ENCODE results near the gene M1AP. TPM values are rescaled to one million over a fixed set of nuclear protein-coding genes. Genes with fewer than 3 reads are reported as not detected.

The M1AP gene
- polyA plus RNA-seq, 2 of the 4 experiments (the other 2 are of a cell fraction) = not detected

DNA sequence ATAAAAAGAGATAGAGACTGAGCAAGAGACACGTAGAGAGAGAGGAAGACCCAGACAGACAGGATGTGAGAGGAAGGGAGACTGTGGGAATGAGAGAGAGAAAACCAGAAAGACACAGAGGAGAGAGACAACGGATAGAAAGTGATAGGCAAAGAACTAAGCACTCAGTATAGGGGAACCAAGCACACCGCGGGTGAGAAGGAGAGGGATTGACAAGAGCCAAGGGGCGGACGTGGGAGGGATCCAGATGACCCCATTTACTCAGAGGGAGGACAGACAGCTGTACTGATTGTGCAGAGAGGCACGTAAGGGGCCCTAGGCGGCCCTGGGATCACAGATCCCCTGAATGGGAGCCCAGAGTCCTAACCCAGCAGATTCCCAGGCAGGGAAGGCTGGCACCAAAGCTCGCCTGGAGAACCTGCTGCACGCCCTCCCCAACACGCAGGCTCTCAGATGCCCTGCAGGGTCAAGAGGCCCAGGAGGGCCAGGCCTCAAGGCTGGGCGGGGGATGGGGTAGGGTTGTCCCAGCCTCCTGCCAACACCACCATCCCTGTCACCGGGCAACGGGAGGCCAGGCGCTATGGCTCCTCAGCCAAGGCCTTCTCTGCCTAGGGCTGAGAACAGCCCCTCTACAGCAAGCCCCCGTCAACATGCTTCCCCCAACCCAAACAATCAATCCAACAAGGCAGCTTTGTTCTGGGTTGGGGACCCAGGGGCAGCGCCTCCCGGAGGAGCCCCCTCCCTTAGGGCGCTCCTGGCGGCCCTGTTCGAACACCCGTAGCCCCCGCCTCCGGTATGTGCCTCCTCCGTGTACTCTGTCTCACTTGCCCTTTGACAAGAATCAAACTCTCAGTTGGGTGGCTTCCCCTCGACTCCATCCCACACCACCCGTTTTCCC is 95.0 kb downstream of the M1AP start:
- no peaks in the 10 kb centered on the region for H3K9me3 ChIP-seq
- WGBS (ENCODE audit: missing lambda C conversion rate) = 87% methylated on average over 23 of the region's 27 CpGs
- DNase-seq (ENCODE audit: low read depth in 1 of 2, low spot score in 1 of 2) = no peak
- CTCF ChIA-PET = interaction anchor here (1.1 to 8.6 kb wide), 4 partner anchors 9 to 34 kb away, joined by 3 to 63 read pairs (median 4); no protein-coding TSS in a partner anchor
- H3K27ac ChIP-seq = peak overlapping the region in 1 of 2 experiments; percentile 96; a peak in 4 of 6 replicates
- H3K4me2 ChIP-seq = peak overlapping the region; percentile 76
- POLR2A ChIA-PET = no interaction called here
- TF ChIP-seq ZNF302 (CRISPR knock-in tag; IDR thresholded peaks at IDR 0.05) = no peak
- no peak for TF ChIP-seq MAZ (IDR thresholded peaks at IDR 0.05; ENCODE audit: borderline replicate concordance, low read depth, low read length)
- no peak for TF ChIP-seq SREBF2 (IDR thresholded peaks at IDR 0.05)
- no peak for TF ChIP-seq RCOR1 (IDR thresholded peaks at IDR 0.05; ENCODE audit: low read depth, low read length)
- no peak for TF ChIP-seq JUNB (IDR thresholded peaks at IDR 0.05)
- TF ChIP-seq NFE2L2 (conservative IDR thresholded peaks at IDR 0.05; ENCODE audit: low read length) = no peak
- TF ChIP-seq, protein P1, sequence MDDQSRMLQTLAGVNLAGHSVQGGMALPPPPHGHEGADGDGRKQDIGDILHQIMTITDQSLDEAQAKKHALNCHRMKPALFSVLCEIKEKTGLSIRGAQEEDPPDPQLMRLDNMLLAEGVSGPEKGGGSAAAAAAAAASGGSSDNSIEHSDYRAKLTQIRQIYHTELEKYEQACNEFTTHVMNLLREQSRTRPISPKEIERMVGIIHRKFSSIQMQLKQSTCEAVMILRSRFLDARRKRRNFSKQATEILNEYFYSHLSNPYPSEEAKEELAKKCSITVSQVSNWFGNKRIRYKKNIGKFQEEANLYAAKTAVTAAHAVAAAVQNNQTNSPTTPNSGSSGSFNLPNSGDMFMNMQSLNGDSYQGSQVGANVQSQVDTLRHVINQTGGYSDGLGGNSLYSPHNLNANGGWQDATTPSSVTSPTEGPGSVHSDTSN (IDR thresholded peaks at IDR 0.05) = no peak
- TF ChIP-seq, protein P2, sequence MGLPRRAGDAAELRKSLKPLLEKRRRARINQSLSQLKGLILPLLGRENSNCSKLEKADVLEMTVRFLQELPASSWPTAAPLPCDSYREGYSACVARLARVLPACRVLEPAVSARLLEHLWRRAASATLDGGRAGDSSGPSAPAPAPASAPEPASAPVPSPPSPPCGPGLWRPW (IDR thresholded peaks at IDR 0.05) = no peak
- no peak for TF ChIP-seq CHD4 (IDR thresholded peaks at IDR 0.05; ENCODE audit: borderline replicate concordance)
- TF ChIP-seq HOXA7 (CRISPR knock-in tag; IDR thresholded peaks at IDR 0.05) = no peak
- no peak for TF ChIP-seq KDM5A (IDR thresholded peaks at IDR 0.05)
- no peak for FAIRE-seq
- ATAC-seq = no peak; a peak in 1 of 6 replicates
- H3K4me1 ChIP-seq = peaks cover 17% of the 10 kb centered on the region
- H3K4me3 ChIP-seq = peak overlapping the region; percentile 56; the same call in 1 of the 3 replicates

DNA sequence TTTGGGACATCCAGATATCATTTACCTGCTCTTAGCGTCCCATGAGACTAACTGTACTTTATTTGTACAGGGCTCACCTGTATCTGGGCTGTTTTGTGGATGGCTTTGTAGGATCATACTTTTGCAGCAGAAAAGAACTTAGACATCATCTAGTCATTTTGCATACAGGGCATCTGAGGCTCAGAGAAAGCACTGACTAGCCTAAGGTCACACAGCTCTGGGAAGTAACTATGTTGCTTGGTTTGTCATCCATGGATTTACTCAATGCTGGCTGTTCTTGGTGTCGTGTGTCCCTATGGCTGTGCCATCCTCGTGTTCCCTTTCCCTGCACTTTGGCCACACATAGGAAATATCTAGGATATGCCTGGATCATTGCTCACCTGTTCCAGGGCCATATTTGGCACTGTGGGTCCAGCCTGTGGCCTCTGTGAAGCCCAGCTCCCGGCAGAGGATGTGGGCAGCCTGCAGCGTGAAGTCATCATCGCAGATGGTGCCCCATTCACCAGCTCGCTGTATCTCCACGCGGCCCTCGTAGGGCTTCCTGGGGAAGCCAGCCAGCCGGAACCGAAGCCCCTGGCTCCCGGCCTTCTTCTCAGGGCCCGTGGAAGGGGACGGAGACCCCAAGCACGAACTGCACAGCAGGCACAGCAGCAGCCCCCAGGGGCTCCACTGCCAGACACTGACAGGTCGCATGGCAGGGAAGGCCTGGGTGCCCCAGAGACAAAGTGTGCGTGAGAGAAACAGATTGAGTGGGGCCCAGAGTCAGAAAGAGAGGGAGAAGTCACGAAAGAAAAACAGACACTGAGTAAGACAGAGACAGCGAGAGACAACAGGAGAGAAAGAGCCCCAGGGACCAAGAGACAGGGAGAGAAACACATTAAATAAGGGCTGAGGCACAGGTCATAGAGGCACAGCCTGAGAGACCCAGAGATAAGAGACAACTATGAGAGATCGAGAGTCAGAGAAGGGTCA is 95.9 kb downstream of the M1AP start:
- H3K4me1 ChIP-seq = peaks cover 19% of the 10 kb centered on the region
- DNase-seq (ENCODE audit: low read depth in 1 of 2, low spot score in 1 of 2) (no peak), FAIRE-seq (no peak), ATAC-seq (no peak)
- H3K27ac ChIP-seq = no peak overlapping the region
- ChIA-PET POLR2A (no interaction called here), CTCF (interaction anchor here (0.5 to 8.6 kb wide), 6 partner anchors 13 to 373 kb away, joined by 3 to 63 read pairs (median 4); no protein-coding TSS in a partner anchor)
- H3K9me3 ChIP-seq = no peaks in the 10 kb centered on the region
- 90% methylated on average over 21 of the region's 21 CpGs for WGBS (ENCODE audit: missing lambda C conversion rate)
- H3K4me2 ChIP-seq = no peak overlapping the region
- TF ChIP-seq SREBF2 (IDR thresholded peaks at IDR 0.05) = no peak
- TF ChIP-seq, protein P3, sequence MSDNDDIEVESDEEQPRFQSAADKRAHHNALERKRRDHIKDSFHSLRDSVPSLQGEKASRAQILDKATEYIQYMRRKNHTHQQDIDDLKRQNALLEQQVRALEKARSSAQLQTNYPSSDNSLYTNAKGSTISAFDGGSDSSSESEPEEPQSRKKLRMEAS (IDR thresholded peaks at IDR 0.05) = no peak
- TF ChIP-seq ESRRA (IDR thresholded peaks at IDR 0.05; ENCODE audit: borderline replicate concordance, low read length) = no peak
- H3K4me3 ChIP-seq = no peak overlapping the region

DNA sequence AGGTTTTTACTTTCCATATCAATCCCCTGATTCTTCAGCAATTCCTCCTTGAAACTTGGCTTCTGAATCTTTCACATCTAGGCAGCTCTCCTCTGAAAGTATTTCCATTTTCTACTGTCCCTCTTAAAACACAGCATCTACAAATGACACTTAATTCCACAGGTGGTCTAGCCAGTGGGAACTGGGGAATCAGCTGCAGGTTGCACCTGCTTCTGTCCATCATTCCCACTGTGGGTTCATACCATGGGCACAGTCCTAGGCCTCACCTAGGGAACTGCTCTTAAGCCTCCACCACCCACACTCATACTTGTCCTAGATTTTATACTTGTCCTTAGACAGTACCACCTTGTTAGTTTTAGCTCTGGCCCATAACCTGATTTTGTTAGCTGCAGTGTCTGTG is 96.6 kb downstream of the M1AP start:
- H3K27ac ChIP-seq = no peak overlapping the region
- DNase-seq (ENCODE audit: low read depth in 1 of 2, low spot score in 1 of 2) (no peak), FAIRE-seq (no peak), ATAC-seq (no peak)
- H3K4me2 ChIP-seq = no peak overlapping the region
- no peak for TF ChIP-seq TP53 (CRISPR knock-in tag; IDR thresholded peaks at IDR 0.05)
- no peak for TF ChIP-seq POLR2A (IDR thresholded peaks at IDR 0.05; ENCODE audit: low read length)
- TF ChIP-seq TFCP2L1 (CRISPR knock-in tag; IDR thresholded peaks at IDR 0.05) = no peak
- TF ChIP-seq, protein P1 (IDR thresholded peaks at IDR 0.05) = no peak
- no peak for TF ChIP-seq ZNF302 (CRISPR knock-in tag; IDR thresholded peaks at IDR 0.05)
- no peak for TF ChIP-seq CHD4 (IDR thresholded peaks at IDR 0.05; ENCODE audit: borderline replicate concordance)
- TF ChIP-seq, protein P2 (IDR thresholded peaks at IDR 0.05) = no peak
- no peak for TF ChIP-seq ZSCAN20 (CRISPR knock-in tag; IDR thresholded peaks at IDR 0.05)
- TF ChIP-seq HOXB13 (CRISPR knock-in tag; IDR thresholded peaks at IDR 0.05; ENCODE audit: low read depth) = no peak
- no peak for TF ChIP-seq HOXA7 (CRISPR knock-in tag; IDR thresholded peaks at IDR 0.05)
- H3K9me3 ChIP-seq = no peaks in the 10 kb centered on the region
- H3K4me1 ChIP-seq = peaks cover 19% of the 10 kb centered on the region
- POLR2A ChIA-PET = no interaction called here
- H3K4me3 ChIP-seq = no peak overlapping the region
- CTCF ChIA-PET = interaction anchor here (0.5 to 2.0 kb wide), 5 partner anchors 12 to 372 kb away, joined by 3 to 7 read pairs (median 4); partner anchors contain the start of genes CCDC142 and TTC31
